Glutamatergic neuron (in vitro differentiated cells): ENCODE measurements around the gene PRKAR1B. TPM values are rescaled to one million over a fixed set of nuclear protein-coding genes. Genes with fewer than 3 reads are reported as not detected.

Experiments
- DNase-seq: peaks from one replicate; pipeline ENCODE4 v3.0.0; 2022
- H3K27ac Mint-ChIP-seq: one replicate; pipeline ENCODE4 v1.8.0; 2020; ENCODE audit warnings: mild to moderate bottlenecking, mixed read lengths, inconsistent platforms; ENCODE audit not compliant: unreplicated experiment
- H3K27me3 Mint-ChIP-seq: one replicate; pipeline ENCODE4 v1.8.0; 2020; ENCODE audit warnings: mild to moderate bottlenecking, moderate library complexity, mixed read lengths, inconsistent platforms; ENCODE audit not compliant: unreplicated experiment
- H3K36me3 Mint-ChIP-seq: one replicate; pipeline ENCODE4 v1.8.0; 2020; ENCODE audit warnings: mild to moderate bottlenecking, mixed read lengths, inconsistent platforms; ENCODE audit not compliant: unreplicated experiment
- H3K4me1 Mint-ChIP-seq: one replicate; pipeline ENCODE4 v1.8.0; 2020; ENCODE audit warnings: mild to moderate bottlenecking, low read depth, mixed read lengths, inconsistent platforms; ENCODE audit not compliant: unreplicated experiment
- H3K4me3 Mint-ChIP-seq: one replicate; pipeline ENCODE4 v1.8.0; 2020; ENCODE audit warnings: mild to moderate bottlenecking, mixed read lengths, inconsistent platforms; ENCODE audit not compliant: unreplicated experiment
- H3K9me3 Mint-ChIP-seq: one replicate; pipeline ENCODE4 v1.8.0; 2020; ENCODE audit warnings: mild to moderate bottlenecking, moderate library complexity, mixed read lengths, inconsistent platforms; ENCODE audit not compliant: unreplicated experiment
- CTCF ChIP-seq: fragments of 200-600 bp; sonication (generic); IDR thresholded peaks from one replicate; pipeline ENCODE4 v1.5.0; 2021; ENCODE audit not compliant: partially characterized antibody, unreplicated experiment
- total RNA-seq: library from RNA; stranded (reverse); fragmentation: NEBNext Ultra II Directional; extraction: Animal tissue kit (Norgen Biotek cat#: 25700); gene quantifications from one replicate; pipeline ENCODE4 v1.2.1, GENCODE V29; 2021; ENCODE audit not compliant: unreplicated experiment

Gene PRKAR1B
- total RNA-seq, 1 donor from 2014 or later = 12.8 TPM

- Mint-ChIP-seq H3K27ac (peak overlapping the region; percentile 53), H3K4me1 (peaks cover 16% of the 10 kb centered on the region), H3K9me3 (peaks cover 9% of the 10 kb centered on the region), H3K4me3 (peak overlapping the region; percentile 85), H3K27me3 (peaks cover 9% of the 10 kb centered on the region), H3K36me3 (peaks cover 10% of the 10 kb centered on the region)
- TF ChIP-seq CTCF = no peak
- no peak for DNase-seq
These were observed 852 bp upstream of the PRKAR1B start for GRCh38 chr7:727806-728460.

GRCh38 chr7:726854-727103, 302 bp downstream of the PRKAR1B start:
- H3K27ac Mint-ChIP-seq = no peak overlapping the region
- peaks cover 10% of the 10 kb centered on the region for H3K27me3 Mint-ChIP-seq
- H3K9me3 Mint-ChIP-seq = peaks cover 10% of the 10 kb centered on the region
- no peak for TF ChIP-seq CTCF
- H3K4me1 Mint-ChIP-seq = peaks cover 7% of the 10 kb centered on the region
- H3K4me3 Mint-ChIP-seq = no peak overlapping the region
- peaks cover 15% of the 10 kb centered on the region for H3K36me3 Mint-ChIP-seq
- DNase-seq = no peak

GRCh38 chr7:726084-726853, 812 bp downstream of the PRKAR1B start, which contains the start of gene DNAAF5:
Gene DNAAF5 (plus strand): TSS chr7:726699. CDS start chr7:726721, 22 bp downstream.
- peaks cover 12% of the 10 kb centered on the region for H3K9me3 Mint-ChIP-seq
- peaks cover 7% of the 10 kb centered on the region for H3K4me1 Mint-ChIP-seq
- peak; percentile 91 for DNase-seq
- peaks cover 15% of the 10 kb centered on the region for H3K36me3 Mint-ChIP-seq
- H3K27me3 Mint-ChIP-seq = peaks cover 10% of the 10 kb centered on the region
- peak within 1 kb of the TSS; percentile 82 for H3K4me3 Mint-ChIP-seq
- TF ChIP-seq CTCF = no peak
- H3K27ac Mint-ChIP-seq = peak within 1 kb of the TSS; percentile 29

GRCh38 chr7:725223-726005, 1.7 kb downstream of the PRKAR1B start:
- Mint-ChIP-seq H3K36me3 (peaks cover 22% of the 10 kb centered on the region), H3K27ac (peak overlapping the region; percentile 29)

More at GRCh38 chr7:725223-726005, 1.7 kb downstream of the PRKAR1B start:
- H3K9me3 Mint-ChIP-seq = peaks cover 13% of the 10 kb centered on the region
- peak overlapping the region; percentile 74 for H3K4me3 Mint-ChIP-seq
- TF ChIP-seq CTCF = no peak
- peaks cover 7% of the 10 kb centered on the region for H3K4me1 Mint-ChIP-seq
- no peak for DNase-seq
- peaks cover 10% of the 10 kb centered on the region for H3K27me3 Mint-ChIP-seq
